ENCODE data around the gene ZNF560. TPM values are rescaled to one million over a fixed set of nuclear protein-coding genes. Genes with fewer than 3 reads are reported as not detected.

The ZNF560 gene
- total and polyA plus RNA-seq, 9 of the 15 experiments (the other 6 are each of a cell fraction or from before 2014, with no cell fraction given), result 0.04 to 0.18 (median 0.05) TPM; not detected in 3

DNA sequence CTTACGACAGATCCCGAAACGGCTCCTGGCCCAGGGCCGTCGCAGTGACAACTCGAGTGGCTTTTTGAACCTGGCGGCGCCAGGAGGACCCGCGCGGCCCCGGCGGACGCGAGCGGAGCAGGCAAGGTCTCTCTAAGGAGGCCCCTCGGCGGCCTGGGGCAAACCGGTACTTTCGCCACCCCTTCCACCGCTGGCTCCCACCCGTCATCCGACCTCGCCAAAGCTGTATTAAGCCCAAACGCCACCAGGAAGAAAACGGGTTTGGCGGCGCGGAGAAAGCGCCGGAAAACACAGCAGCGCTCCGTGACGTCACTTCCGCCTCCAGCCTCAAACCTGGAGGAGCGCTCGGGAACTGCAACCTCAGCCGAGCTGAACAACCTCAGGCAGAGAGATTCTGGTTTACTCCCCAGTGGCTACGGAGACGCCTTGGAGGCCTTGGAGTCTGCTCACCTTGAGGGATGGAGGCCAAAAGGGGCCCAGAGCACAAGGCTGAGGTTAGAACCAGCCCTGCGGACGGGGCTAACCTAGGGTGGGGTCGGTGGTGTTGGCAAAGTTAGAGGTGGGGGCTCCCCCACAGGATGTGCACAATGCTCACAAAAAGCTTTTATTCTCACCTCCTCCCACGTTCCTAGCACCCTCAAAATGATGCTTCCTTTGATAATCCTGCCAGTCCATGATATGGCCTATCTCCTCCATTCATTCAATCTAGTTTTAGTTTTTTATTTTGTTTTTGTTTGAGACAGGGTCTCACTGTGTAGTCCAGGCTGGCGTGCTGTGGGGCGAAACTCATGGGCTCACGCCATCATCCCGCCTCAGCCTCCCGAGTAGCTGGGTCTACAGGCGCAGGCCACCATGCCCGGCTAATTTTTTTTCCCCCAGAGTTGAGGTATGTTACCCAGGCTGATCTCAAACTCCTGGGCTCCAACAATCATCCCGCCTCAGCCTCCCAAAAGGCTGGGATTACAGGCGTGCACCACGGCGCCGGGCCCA is 62.8 kb downstream of the ZNF560 start, which contains the start of gene ZNF266 (continued):
- peak; percentile 96 for TF ChIP-seq GABPB1 (CRISPR knock-in tag; IDR thresholded peaks at IDR 0.05)
- TF ChIP-seq MTA2 (IDR thresholded peaks at IDR 0.05; ENCODE audit: low read depth), result no peak
- TF ChIP-seq, protein P1, sequence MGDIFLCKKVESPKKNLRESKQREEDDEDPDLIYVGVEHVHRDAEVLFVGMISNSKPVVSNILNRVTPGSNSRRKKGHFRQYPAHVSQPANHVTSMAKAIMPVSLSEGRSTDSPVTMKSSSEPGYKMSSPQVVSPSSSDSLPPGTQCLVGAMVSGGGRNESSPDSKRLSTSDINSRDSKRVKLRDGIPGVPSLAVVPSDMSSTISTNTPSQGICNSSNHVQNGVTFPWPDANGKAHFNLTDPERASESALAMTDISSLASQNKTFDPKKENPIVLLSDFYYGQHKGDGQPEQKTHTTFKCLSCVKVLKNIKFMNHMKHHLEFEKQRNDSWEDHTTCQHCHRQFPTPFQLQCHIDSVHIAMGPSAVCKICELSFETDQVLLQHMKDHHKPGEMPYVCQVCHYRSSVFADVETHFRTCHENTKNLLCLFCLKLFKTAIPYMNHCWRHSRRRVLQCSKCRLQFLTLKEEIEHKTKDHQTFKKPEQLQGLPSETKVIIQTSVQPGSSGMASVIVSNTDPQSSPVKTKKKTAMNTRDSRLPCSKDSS (IDR thresholded peaks at IDR 0.05; ENCODE audit: low read depth, partially characterized antibody), result no peak
- peak; percentile 97 for TF ChIP-seq GABPA (tag; conservative IDR thresholded peaks at IDR 0.05; ENCODE audit: low read depth)
- no peak for TF ChIP-seq KLF6 (CRISPR knock-in tag; IDR thresholded peaks at IDR 0.05; ENCODE audit: borderline replicate concordance)
- TF ChIP-seq EHMT2 (IDR thresholded peaks at IDR 0.05), result peak; percentile 44; the same call in 1 of the 2 replicates
- no peak for TF ChIP-seq CHD4 (IDR thresholded peaks at IDR 0.05; ENCODE audit: insufficient read depth, insufficient replicate concordance, low read depth, low read length, poor library complexity, severe bottlenecking)
- peak; percentile 87 for TF ChIP-seq KHSRP (IDR thresholded peaks at IDR 0.05)
- TF ChIP-seq KLF13 (tag; IDR thresholded peaks at IDR 0.05; ENCODE audit: borderline replicate concordance, low read depth), result no peak
- TF ChIP-seq, protein P2, sequence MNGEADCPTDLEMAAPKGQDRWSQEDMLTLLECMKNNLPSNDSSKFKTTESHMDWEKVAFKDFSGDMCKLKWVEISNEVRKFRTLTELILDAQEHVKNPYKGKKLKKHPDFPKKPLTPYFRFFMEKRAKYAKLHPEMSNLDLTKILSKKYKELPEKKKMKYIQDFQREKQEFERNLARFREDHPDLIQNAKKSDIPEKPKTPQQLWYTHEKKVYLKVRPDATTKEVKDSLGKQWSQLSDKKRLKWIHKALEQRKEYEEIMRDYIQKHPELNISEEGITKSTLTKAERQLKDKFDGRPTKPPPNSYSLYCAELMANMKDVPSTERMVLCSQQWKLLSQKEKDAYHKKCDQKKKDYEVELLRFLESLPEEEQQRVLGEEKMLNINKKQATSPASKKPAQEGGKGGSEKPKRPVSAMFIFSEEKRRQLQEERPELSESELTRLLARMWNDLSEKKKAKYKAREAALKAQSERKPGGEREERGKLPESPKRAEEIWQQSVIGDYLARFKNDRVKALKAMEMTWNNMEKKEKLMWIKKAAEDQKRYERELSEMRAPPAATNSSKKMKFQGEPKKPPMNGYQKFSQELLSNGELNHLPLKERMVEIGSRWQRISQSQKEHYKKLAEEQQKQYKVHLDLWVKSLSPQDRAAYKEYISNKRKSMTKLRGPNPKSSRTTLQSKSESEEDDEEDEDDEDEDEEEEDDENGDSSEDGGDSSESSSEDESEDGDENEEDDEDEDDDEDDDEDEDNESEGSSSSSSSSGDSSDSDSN (IDR thresholded peaks at IDR 0.05; ENCODE audit: borderline replicate concordance in 1 of 2, low read depth in 2 of 2, low read length in 2 of 2), result 0 out of 4 replicates have a peak, but pooled peaks of 1 of the 2 experiments have one; percentile 22
- TF ChIP-seq CC2D1A (IDR thresholded peaks at IDR 0.05), result peak; percentile 72; the same call in 1 of the 2 replicates
- TF ChIP-seq ESRRA (IDR thresholded peaks at IDR 0.05; ENCODE audit: borderline replicate concordance, low read depth), result peak; percentile 52
- TF ChIP-seq RFX5 (IDR thresholded peaks at IDR 0.05; ENCODE audit: low read depth, low read length), result peak; percentile 61; the same call in 1 of the 2 replicates
- TF ChIP-seq ELF2 (CRISPR knock-in tag; IDR thresholded peaks at IDR 0.05), result peak; percentile 86
- TF ChIP-seq, protein P3, sequence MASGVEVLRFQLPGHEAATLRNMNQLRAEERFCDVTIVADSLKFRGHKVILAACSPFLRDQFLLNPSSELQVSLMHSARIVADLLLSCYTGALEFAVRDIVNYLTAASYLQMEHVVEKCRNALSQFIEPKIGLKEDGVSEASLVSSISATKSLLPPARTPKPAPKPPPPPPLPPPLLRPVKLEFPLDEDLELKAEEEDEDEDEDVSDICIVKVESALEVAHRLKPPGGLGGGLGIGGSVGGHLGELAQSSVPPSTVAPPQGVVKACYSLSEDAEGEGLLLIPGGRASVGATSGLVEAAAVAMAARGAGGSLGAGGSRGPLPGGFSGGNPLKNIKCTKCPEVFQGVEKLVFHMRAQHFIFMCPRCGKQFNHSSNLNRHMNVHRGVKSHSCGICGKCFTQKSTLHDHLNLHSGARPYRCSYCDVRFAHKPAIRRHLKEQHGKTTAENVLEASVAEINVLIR (CRISPR knock-in tag; IDR thresholded peaks at IDR 0.05), result peak; percentile 95
- TF ChIP-seq, protein P4, sequence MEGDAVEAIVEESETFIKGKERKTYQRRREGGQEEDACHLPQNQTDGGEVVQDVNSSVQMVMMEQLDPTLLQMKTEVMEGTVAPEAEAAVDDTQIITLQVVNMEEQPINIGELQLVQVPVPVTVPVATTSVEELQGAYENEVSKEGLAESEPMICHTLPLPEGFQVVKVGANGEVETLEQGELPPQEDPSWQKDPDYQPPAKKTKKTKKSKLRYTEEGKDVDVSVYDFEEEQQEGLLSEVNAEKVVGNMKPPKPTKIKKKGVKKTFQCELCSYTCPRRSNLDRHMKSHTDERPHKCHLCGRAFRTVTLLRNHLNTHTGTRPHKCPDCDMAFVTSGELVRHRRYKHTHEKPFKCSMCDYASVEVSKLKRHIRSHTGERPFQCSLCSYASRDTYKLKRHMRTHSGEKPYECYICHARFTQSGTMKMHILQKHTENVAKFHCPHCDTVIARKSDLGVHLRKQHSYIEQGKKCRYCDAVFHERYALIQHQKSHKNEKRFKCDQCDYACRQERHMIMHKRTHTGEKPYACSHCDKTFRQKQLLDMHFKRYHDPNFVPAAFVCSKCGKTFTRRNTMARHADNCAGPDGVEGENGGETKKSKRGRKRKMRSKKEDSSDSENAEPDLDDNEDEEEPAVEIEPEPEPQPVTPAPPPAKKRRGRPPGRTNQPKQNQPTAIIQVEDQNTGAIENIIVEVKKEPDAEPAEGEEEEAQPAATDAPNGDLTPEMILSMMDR (IDR thresholded peaks at IDR 0.05 in 2 of 3, conservative IDR thresholded peaks at IDR 0.05 in 1 of 3; ENCODE audit: insufficient read depth in 2 of 3, low read depth in 1 of 3, low read length in 3 of 3), result peak; percentile 59 to 80 (median 71)
- peak; percentile 74; the same call in 1 of the 2 replicates for TF ChIP-seq DIDO1 (tag; IDR thresholded peaks at IDR 0.05; ENCODE audit: low read depth)

All from K562 (cell line).